Central memory CD4-positive, alpha-beta T cell (primary cell): ENCODE results near the gene ZNF322.

ENCODE experiments used
- DNase-seq: peaks from one replicate; pipeline ENCODE4 v3.0.0; 2022

The ZNF322 gene

GRCh38 chr6:26613201-26613600, 46.3 kb downstream of the ZNF322 start:
- no peak for DNase-seq

- DNase-seq: no peak
These were observed 47.9 kb downstream of the ZNF322 start for GRCh38 chr6:26611599-26611998.

- no peak for DNase-seq
These were observed 50.1 kb downstream of the ZNF322 start for GRCh38 chr6:26609463-26609862.

- peak; percentile 68 for DNase-seq
These were observed 51.9 kb downstream of the ZNF322 start for GRCh38 chr6:26607434-26608230.

GRCh38 chr6:26604797-26605196, 54.7 kb downstream of the ZNF322 start:
- DNase-seq: no peak

- no peak for DNase-seq
These were observed 55.5 kb downstream of the ZNF322 start for GRCh38 chr6:26604026-26604425.

- no peak for DNase-seq
These were observed 57.3 kb downstream of the ZNF322 start for GRCh38 chr6:26602262-26602661.

- no peak for DNase-seq
These were observed 58.8 kb downstream of the ZNF322 start for GRCh38 chr6:26600759-26601158.

- DNase-seq: no peak
These were observed 60.0 kb downstream of the ZNF322 start for GRCh38 chr6:26599591-26599990.

- no peak for DNase-seq
These were observed 60.4 kb downstream of the ZNF322 start for GRCh38 chr6:26599134-26599533.

- no peak for DNase-seq
These were observed 61.3 kb downstream of the ZNF322 start for GRCh38 chr6:26598267-26598666.

GRCh38 chr6:26597821-26598220, 61.7 kb downstream of the ZNF322 start:
- no peak for DNase-seq

GRCh38 chr6:26597389-26597766, 62.2 kb downstream of the ZNF322 start:
- no peak for DNase-seq

GRCh38 chr6:26596579-26597388, 62.8 kb downstream of the ZNF322 start, which contains the start of gene ABT1:
Gene ABT1 (plus strand): TSS chr6:26596953. CDS start chr6:26596983, 30 bp downstream.
- DNase-seq: peak; percentile 96

GRCh38 chr6:26595669-26596269, 63.8 kb downstream of the ZNF322 start:
- DNase-seq: peak; percentile 77

- DNase-seq: no peak
These were observed 64.6 kb downstream of the ZNF322 start for GRCh38 chr6:26594730-26595632.

- no peak for DNase-seq
These were observed 65.4 kb downstream of the ZNF322 start for GRCh38 chr6:26594131-26594498.

- no peak for DNase-seq
These were observed 66.0 kb downstream of the ZNF322 start for GRCh38 chr6:26593278-26594130.

- no peak for DNase-seq
These were observed 66.9 kb downstream of the ZNF322 start for GRCh38 chr6:26592649-26593048.

GRCh38 chr6:26588965-26589364, 70.6 kb downstream of the ZNF322 start:
- no peak for DNase-seq
